HG03469 (cell line): ENCODE data around the gene SRPK3.
A peak's percentile ranks its signal among the peaks of the same experiment; 100 is the strongest.
"Not testable (repeated sequence)": the region's sequence is repeated elsewhere in the genome, so short reads cannot be mapped to it uniquely, and the experiment has no call there.

Source experiments
- ATAC-seq: cut with Tn5 transposase; IDR thresholded peaks from one replicate; pipeline ENCODE4 v1.9.1; 2021; ENCODE audit warnings: mild to moderate bottlenecking, moderate library complexity, moderate number of reproducible peaks; ENCODE audit not compliant: unreplicated experiment

SRPK3 gene

DNA sequence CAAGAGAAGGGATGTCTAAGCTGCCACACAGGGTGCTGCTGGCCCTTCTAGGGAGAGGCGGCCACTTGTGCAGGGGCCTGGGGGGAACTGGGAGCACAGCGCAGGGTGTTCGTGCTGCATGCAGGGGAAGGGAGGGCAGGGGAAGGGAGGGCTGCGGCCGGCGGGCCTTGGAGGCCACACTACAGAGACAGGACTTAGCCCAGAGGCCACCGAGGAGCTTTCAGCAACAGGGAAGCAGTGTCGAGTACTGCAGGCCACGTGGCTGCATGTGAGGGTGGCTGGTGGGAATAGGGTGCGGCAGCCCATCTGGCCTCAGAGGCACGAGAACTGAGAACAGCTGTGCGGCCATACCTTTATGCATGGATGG is 35.8 kb upstream of the SRPK3 start:
- not testable (repeated sequence) for ATAC-seq

DNA sequence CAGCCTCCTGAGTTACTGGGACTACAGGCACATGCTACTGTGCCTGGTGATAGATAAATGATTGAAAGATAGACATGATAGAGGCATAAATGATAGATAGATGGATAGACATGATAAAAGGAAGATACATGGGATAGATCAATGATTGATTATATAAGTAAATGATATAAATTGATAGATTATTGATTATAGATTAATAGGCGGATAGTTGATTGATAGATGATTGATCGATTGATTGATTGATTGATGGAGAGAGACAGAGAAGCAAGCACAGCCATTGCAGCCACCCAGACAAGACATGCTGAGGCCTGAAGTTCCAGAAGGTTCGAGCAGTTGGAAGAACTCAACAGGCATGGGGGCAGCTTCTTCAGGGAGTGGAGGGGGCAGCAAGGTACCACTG is 34.5 kb upstream of the SRPK3 start:
- ATAC-seq = no peak

DNA sequence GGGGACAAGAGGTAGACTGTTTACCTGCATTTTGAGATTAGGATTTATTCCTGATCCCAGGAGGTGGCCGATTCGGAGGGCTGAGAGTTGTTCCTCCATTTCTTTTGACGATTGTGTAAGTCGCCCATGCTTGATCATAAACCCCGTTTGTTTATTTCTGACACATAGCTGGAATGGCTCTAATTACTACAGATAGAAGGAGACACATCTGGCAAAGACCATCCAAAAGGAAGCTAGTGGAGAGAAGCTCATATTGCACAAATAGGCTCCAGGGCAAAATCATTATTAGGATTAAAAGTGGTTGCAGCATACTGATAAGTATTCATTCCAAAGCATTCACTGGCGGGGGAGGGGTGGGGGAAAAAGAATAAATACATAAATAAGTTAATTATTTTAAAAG is 33.9 kb upstream of the SRPK3 start:
- not testable (repeated sequence) for ATAC-seq

DNA sequence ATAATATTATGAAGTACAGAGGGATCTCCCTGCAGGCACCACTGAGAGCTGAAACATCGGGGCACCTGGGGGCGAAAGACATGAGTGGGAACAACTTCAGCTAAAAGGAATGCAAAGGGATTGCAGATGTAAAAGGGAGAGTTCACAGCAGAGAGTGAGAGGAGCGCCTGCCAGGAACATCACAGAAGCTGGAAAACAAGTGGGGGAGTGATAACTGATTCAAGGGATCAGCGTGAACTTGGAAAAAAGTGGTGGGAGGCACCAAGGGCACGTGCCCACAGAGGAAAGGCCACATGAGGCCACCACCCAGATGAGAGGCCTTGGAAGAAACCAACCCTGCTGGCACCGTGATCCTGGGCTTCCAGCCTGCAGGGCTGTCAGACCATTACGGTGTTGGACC is 31.8 kb upstream of the SRPK3 start:
- not testable (repeated sequence) for ATAC-seq

DNA sequence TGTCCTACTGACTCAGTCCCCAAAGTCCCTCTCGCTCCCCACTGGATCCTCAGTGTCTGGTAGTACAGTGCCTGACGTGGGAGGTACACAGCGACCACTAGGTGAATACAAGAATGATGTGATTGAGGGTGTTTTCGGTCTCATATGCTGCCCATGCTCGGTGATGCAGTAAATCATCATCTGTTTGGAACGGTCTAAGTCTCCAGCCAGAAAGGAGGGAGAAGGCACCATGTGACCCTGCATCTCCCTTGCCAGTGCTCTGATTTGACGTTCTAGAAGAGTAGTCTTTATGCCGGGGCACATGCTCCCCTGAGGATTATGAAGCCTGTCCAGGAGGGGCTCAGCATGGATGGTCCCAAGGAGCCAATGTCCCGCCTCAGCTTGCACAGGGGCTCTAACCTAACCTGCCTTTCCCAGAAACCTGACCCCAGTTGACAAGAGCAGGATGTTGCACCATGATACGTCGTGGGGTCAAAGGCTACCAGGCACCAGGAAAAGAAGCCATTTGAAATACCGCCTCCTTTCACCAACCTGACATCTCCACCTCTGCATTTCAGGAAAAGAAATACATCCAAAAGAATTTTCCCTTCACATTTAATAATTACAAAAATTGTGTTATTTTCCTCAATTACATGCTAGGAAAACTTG is 30.6 kb upstream of the SRPK3 start:
- no peak for ATAC-seq

DNA sequence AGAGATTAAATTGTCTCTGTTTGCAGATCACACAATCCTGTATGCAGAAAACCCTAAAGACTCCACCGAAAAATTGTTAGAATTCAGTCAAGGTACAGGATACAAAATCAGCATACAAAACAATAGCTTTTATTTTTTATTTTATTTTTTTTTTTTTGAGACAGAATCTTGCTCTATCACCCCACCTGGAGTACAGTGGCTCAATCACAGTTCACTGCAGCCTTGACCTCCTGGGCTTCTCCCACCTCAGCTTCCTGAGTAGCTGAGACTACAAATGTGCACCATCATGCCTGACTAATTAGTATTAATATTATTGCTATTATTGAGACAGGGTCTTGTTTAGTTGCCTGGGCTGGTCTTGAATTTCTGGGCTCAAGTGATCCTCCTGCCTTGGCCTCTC is 25.7 kb upstream of the SRPK3 start:
- ATAC-seq = no peak

DNA sequence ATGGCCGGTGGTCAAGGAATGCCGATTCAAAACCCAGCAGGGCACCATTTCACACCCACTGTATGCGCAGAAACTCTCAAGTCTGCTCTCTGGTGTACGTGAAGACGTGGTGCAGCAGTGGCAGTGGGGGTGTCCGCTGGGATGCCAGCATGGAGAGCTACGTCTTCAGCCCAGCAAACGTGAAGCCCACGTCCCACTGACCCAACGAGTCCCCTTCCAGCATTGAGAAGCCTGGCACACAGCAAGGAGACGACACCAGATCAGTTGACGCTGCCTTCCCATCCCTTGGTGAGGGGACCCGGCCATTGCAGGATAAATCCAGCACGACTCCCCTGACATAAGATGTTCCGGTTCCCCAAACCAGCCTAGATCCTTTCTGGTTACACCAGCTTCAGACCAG is 19.0 kb upstream of the SRPK3 start:
- no peak for ATAC-seq

DNA sequence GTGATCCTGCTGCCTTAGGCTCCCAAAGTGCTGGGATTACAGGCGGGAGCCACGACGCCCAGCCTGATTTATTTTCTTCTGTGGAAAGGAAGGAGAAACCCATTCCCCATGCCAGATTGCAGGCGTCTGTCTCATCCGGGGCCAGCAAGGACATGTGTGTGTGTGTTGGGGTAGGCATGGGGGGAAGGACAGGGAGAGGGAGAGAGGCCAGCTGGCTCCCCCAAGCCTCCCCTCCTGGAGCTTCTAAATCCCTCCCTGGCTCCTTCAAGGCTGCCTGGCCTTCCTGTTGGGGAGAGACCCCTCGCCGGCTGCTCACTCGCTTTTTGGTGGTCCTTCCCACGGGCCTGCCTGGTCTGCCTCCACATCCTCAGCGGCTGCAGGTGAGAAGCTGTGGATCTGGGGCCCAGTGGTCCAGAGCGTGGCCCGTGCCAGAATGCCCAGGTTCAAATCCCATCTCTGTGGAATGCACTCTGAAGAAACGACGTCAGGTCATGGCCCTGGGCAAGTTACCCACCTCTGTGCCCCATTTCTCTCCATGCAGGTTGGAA is 18.1 kb upstream of the SRPK3 start:
- no peak for ATAC-seq

DNA sequence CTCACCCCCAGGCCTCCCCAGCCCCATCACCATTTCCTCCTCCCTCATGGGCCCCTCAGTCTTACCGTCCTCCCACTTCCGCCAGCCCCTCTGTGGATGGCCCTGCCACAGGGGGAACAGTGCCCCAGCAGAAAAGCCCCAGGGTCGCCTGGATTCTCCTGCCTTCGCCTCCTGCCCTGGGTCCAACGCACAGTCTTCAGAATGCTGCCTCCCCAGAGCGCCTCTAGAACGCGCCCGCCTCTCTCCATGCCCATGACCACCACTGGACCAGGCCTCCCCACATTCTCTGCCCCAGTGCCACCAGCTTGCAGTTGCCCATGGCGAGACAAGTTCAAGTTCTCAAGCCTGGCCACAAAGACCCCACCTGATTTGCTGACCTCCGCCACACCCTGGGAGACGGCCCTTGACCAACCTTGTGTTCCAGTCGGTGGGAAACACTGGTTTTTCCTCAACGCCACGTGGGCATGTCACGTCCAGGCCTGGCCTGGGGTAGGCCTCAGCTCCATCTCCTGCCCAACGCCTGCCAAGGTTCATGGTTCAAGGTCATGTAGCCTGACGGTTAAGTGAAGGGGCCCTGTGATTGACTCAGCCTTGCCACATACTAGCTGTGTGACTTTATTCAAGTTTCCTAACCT is 17.4 kb upstream of the SRPK3 start:
- ATAC-seq = no peak

DNA sequence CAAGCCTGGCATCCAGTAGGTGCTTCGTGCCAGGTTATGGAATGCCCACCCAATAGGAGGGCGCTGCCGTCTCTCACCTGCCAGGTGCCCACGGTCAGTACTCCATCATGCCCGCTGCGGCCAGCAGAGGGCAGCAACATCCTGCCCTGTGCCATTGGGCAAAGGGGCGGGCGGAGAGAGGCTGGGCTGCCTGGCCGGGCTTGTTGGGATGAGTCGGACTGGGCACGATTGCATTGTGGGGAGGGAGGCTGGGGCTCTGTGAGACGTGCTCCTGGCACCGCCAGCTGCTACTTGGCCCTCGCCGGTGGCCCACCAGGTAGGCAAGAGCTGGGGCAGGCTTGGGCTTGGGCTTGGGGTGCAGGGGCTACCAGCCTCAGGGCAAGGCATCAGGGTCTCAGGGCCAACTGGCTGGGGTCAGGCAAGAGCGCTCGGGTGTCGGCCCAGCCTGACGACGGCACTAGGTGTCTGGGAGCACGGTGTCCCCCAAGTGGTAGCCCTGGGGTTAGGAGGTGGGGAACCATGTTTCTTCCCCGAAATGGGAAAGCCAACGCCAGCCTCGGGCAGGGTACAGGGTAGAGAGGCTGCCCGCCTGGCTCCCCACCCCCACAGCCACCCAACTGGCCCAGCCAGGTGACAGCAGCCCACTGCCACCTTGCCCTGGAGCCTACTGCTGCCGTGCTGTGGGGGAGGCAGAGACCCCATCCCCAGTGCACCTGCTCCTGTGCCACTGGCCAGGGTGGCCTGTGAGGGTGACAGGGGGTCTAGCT is 16.7 kb upstream of the SRPK3 start, which contains the start of gene PLXNB3:
Gene PLXNB3 (plus strand): TSS at position 261 of the 767 bp plus-strand sequence. CDS start 1,287 bp downstream, outside the sequence.
- peak; percentile 46 for ATAC-seq

DNA sequence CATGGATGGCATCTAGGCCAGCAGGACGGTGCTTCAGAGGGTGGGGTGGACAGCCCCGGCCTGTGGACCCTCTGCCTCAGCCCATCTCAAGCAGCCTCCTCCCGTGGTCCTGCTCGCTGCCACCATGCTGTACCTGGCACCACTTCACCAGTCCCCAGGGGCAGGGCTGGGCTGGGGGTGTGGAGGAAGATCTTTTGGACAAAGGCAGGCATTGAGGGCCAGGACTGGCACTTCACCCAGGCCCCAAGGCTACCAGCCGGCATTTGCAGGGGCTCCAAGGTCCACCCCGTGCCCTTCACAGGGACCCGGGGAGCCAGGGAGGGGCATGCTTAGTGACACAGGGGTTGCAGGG is 16.1 kb upstream of the SRPK3 start:
- no peak for ATAC-seq

DNA sequence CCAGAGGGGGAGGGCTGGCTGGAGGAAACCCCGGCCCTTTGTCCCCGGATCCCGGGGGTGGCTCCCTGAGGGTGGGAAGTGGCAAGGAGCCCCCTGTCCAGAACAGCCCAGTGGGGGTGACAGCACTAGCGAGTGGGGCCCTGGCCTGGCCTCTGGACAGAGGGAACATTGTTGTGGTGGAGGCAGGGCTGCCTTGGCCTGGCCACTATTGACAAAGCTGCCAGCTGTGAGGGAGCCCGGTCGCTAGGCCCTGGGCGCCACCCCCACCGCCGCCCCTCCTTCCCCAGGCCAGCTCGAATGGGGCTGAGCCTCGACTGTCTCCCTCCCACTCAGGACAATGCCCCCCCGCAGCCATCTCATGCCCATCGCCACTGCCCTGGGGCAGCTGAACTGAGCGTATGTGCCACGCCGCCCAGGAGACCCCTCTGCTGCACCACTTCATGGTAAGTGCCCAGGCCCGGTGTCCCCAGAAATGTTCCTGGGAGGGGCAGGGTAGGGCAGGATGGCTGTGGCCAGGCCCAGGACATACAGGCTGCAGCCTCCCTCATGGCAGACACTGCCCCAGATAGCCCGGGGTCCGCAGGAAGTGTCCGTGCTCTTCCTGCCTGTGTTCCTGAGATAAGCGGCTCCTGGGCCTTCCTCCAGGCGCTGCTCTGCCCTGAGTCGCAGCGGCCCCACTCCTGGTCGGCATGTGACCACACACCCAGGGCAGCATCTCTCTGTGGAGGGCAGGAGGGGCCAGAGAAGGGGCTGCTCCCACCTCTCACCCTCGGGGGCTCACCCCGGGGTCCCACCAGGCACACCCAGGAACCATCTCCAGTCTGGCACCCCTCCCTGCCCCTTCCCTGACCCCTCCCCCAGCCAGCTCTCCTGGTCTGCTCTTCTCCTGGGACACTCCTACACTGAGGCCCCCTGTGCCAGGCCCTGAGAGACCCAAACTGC is 15.4 kb upstream of the SRPK3 start:
- ATAC-seq = no peak

DNA sequence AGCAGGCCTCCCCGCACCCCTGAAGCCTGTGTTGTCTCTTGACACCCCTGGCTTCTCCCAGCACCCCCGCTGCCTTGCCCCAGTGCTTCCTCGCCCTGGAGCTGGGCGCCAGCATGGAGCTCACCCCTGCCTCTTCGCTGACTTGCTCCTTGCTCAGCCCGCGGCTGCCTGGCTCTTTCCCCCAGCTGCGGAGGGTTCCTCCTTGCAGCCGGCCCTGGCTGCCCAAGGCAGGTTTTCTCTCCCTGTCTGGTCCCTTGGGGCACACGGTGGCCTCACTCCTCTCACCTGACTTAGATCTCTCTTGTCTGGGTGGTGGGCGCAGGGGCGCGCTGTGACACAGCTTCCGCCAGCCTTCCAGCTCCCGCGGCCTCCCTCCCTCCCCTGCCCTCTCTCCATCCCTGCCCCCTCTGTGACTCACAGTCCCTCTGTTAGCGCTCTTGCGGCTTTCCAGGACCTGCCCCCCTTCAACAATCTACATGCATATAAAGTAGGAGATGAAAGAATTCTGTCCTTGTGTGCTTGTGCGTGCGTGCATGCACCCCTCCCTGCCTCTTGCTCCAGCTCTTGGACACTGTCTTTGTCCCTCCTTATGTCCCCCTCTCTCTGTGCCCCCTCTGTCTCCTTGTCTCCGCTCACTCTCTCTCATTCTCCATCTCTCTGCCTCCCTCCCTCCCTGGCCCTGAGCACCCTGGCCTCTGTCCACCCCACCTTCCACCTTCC is 14.6 kb upstream of the SRPK3 start:
- ATAC-seq = no peak

DNA sequence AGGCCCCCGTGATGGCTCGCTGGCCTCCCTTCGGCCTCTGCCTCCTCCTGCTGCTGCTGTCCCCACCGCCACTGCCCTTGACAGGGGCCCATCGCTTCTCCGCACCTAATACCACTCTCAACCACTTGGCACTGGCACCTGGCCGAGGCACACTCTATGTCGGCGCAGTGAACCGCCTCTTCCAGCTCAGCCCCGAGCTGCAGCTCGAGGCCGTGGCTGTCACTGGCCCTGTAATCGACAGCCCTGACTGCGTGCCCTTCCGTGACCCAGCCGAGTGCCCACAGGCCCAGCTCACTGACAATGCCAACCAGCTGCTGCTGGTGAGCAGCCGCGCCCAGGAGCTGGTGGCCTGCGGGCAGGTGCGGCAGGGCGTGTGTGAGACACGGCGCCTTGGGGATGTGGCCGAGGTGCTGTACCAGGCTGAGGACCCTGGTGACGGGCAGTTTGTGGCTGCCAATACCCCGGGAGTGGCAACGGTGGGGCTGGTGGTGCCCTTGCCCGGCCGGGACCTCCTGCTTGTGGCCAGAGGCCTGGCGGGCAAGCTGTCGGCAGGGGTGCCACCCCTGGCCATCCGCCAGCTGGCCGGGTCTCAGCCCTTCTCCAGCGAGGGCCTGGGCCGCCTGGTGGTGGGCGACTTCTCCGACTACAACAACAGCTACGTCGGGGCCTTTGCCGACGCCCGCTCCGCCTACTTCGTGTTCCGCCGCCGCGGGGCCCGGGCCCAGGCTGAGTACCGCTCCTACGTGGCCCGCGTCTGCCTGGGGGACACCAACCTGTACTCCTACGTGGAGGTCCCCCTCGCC is 13.8 kb upstream of the SRPK3 start:
- no peak for ATAC-seq

DNA sequence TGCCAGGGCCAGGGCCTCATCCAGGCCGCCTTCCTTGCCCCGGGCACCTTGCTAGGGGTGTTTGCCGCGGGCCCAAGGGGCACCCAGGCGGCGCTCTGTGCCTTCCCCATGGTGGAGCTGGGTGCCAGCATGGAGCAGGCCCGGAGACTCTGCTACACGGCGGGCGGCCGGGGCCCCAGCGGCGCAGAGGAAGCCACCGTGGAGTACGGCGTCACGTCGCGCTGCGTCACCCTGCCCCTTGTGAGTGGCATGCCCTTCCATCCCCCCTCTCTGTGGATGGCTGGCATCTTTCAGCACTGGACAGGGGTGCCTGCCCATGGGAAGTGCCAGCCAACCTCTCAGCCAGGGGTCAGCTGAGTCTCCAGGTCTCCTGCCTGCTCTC is 13.2 kb upstream of the SRPK3 start:
- ATAC-seq = no peak

DNA sequence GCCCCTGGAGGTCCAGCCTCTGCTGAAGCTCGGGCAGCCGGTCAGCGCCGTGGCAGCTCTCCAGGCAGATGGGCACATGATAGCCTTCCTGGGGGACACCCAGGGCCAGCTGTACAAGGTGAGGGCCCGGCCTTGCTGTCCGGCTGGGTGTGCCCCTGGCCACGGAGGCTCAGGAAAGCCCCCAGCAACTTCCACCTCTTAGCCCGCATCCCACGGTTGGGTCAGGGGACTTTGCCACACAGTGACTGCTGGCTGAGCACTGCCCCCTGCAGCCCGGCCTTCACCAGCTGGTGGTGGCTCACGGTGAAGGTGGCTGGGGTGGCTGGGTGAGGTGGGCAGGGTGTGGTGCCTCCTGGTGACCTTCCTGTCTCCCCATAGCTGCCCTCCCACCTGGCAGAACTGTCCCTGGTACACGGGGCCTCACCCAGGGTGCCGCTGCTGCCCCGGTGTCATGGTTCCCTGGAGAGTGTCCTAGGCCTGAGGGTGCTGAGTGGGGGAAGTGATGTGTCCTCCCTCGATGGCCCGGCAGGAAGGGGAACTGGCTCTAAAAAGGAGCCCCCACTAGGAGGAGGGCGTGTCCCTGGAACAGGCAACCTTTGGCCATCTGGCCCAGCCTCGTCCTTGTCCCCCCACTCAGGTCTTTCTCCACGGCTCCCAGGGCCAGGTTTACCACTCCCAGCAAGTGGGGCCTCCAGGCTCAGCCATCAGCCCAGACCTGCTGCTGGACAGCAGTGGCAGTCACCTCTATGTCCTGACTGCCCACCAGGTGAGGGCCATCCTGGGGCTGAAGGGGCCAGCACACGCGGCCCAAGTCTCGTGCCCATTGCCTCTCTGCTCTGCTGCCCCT is 12.3 kb upstream of the SRPK3 start:
- ATAC-seq = no peak

DNA sequence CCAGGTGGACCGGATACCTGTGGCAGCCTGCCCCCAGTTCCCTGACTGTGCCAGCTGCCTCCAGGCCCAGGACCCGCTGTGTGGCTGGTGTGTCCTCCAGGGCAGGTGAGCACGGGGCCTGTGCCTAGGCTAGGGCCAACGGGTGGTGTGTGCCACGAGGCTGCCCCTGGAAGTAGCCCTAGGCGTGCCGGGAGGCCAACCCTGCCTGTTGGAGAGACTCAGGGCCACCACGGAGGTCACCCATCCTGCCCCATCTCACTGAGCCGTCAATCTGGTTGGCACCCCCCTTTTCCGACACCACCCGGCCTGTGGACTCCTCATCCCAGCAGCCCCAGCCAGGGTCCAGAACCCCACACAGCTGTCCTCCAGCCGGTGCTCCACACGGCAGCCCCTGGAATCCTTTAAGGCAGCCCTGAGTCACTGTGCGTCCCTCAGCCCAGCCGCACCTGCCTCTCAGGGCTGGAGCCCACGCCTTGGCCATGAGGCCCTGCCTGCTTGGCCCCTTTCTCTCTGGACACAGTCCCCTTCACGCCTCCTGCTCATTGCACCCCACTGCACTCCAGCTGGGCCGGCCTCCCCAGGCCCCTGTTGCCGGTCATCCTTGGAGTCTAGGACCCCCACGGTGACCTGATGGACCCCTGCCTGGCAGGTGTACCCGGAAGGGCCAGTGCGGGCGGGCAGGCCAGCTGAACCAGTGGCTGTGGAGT is 11.5 kb upstream of the SRPK3 start:
- ATAC-seq = no peak
